Measurements from ENCODE around the gene DYNC1LI1. TPM values are rescaled to one million over a fixed set of nuclear protein-coding genes. Genes with fewer than 3 reads are reported as not detected.

Gene DYNC1LI1
- total RNA-seq, 1 donor from 2014 or later, result 56.8 TPM

GRCh38 chr3:32500231-32500630 lies 70.4 kb downstream of the DYNC1LI1 start:
- intact Hi-C loops (cut with DNase I), result no loop called here
- DNase-seq (ENCODE audit: low spot score), result no peak

- DNase-seq (ENCODE audit: low spot score), result no peak
- intact Hi-C loops (cut with DNase I), result no loop called here
Observed at GRCh38 chr3:32499585-32499984, 71.1 kb downstream of the DYNC1LI1 start.

- DNase-seq (ENCODE audit: low spot score), result no peak
- intact Hi-C loops (cut with DNase I), result no loop called here
Observed at GRCh38 chr3:32498992-32499391, 71.7 kb downstream of the DYNC1LI1 start.

- intact Hi-C loops (cut with DNase I), result no loop called here
Observed at GRCh38 chr3:32498252-32498651, 72.4 kb downstream of the DYNC1LI1 start.

GRCh38 chr3:32495609-32496008 lies 75.0 kb downstream of the DYNC1LI1 start:
- intact Hi-C loops (cut with DNase I), result no loop called here
- no peak for DNase-seq (ENCODE audit: low spot score)

More at GRCh38 chr3:32498252-32498651, 72.4 kb downstream of the DYNC1LI1 start:
- DNase-seq (ENCODE audit: low spot score), result no peak

- DNase-seq (ENCODE audit: low spot score), result no peak
- intact Hi-C loops (cut with DNase I), result no loop called here
Observed at GRCh38 chr3:32495085-32495484, 75.6 kb downstream of the DYNC1LI1 start.

- no peak for DNase-seq (ENCODE audit: low spot score)
- intact Hi-C loops (cut with DNase I), result no loop called here
Observed at GRCh38 chr3:32493437-32494414, 76.9 kb downstream of the DYNC1LI1 start.

GRCh38 chr3:32492684-32493436 lies 77.8 kb downstream of the DYNC1LI1 start:
- no peak for DNase-seq (ENCODE audit: low spot score)
- intact Hi-C loops (cut with DNase I), result no loop called here

GRCh38 chr3:32488474-32489008 lies 82.1 kb downstream of the DYNC1LI1 start:
- intact Hi-C loops (cut with DNase I), result no loop called here
- no peak for DNase-seq (ENCODE audit: low spot score)

GRCh38 chr3:32487781-32488473 lies 82.7 kb downstream of the DYNC1LI1 start:
- DNase-seq (ENCODE audit: low spot score), result no peak
- intact Hi-C loops (cut with DNase I), result no loop called here

GRCh38 chr3:32484436-32484835 lies 86.2 kb downstream of the DYNC1LI1 start:
- no peak for DNase-seq (ENCODE audit: low spot score)
- intact Hi-C loops (cut with DNase I), result no loop called here

GRCh38 chr3:32483772-32484171 lies 86.9 kb downstream of the DYNC1LI1 start:
- intact Hi-C loops (cut with DNase I), result no loop called here
- no peak for DNase-seq (ENCODE audit: low spot score)

GRCh38 chr3:32482693-32483092 lies 88.0 kb downstream of the DYNC1LI1 start:
- no peak for DNase-seq (ENCODE audit: low spot score)
- intact Hi-C loops (cut with DNase I), result no loop called here

GRCh38 chr3:32481791-32482631 lies 88.6 kb downstream of the DYNC1LI1 start:
- intact Hi-C loops (cut with DNase I), result no loop called here
- DNase-seq (ENCODE audit: low spot score), result no peak

- DNase-seq (ENCODE audit: low spot score), result no peak
- intact Hi-C loops (cut with DNase I), result no loop called here
Observed at GRCh38 chr3:32480604-32481003, 90.1 kb downstream of the DYNC1LI1 start.
